Glutamatergic neuron (in vitro differentiated cells): Measurements from ENCODE around the gene LIPT2. TPM values are rescaled to one million over a fixed set of nuclear protein-coding genes. Genes with fewer than 3 reads are reported as not detected.

ENCODE experiments used
- DNase-seq: peaks from one replicate; pipeline ENCODE4 v3.0.0; 2022
- H3K27ac Mint-ChIP-seq: one replicate; pipeline ENCODE4 v1.8.0; 2020; ENCODE audit warnings: mild to moderate bottlenecking, mixed read lengths, inconsistent platforms; ENCODE audit not compliant: unreplicated experiment
- H3K27me3 Mint-ChIP-seq: one replicate; pipeline ENCODE4 v1.8.0; 2020; ENCODE audit warnings: mild to moderate bottlenecking, moderate library complexity, mixed read lengths, inconsistent platforms; ENCODE audit not compliant: unreplicated experiment
- H3K36me3 Mint-ChIP-seq: one replicate; pipeline ENCODE4 v1.8.0; 2020; ENCODE audit warnings: mild to moderate bottlenecking, mixed read lengths, inconsistent platforms; ENCODE audit not compliant: unreplicated experiment
- H3K4me1 Mint-ChIP-seq: one replicate; pipeline ENCODE4 v1.8.0; 2020; ENCODE audit warnings: mild to moderate bottlenecking, low read depth, mixed read lengths, inconsistent platforms; ENCODE audit not compliant: unreplicated experiment
- H3K4me3 Mint-ChIP-seq: one replicate; pipeline ENCODE4 v1.8.0; 2020; ENCODE audit warnings: mild to moderate bottlenecking, mixed read lengths, inconsistent platforms; ENCODE audit not compliant: unreplicated experiment
- H3K9me3 Mint-ChIP-seq: one replicate; pipeline ENCODE4 v1.8.0; 2020; ENCODE audit warnings: mild to moderate bottlenecking, moderate library complexity, mixed read lengths, inconsistent platforms; ENCODE audit not compliant: unreplicated experiment
- CTCF ChIP-seq: fragments of 200-600 bp; sonication (generic); IDR thresholded peaks from one replicate; pipeline ENCODE4 v1.5.0; 2021; ENCODE audit not compliant: partially characterized antibody, unreplicated experiment
- total RNA-seq: library from RNA; stranded (reverse); fragmentation: NEBNext Ultra II Directional; extraction: Animal tissue kit (Norgen Biotek cat#: 25700); gene quantifications from one replicate; pipeline ENCODE4 v1.2.1, GENCODE V29; 2021; ENCODE audit not compliant: unreplicated experiment

LIPT2 gene
- total RNA-seq, 1 donor from 2014 or later, result 2.5 TPM

- Mint-ChIP-seq H3K36me3 (no peaks in the 10 kb centered on the region), H3K4me3 (no peak overlapping the region), H3K27ac (no peak overlapping the region), H3K4me1 (no peaks in the 10 kb centered on the region), H3K27me3 (peaks cover 4% of the 10 kb centered on the region), H3K9me3 (no peaks in the 10 kb centered on the region)
- no peak for DNase-seq
- no peak for TF ChIP-seq CTCF
These were observed 17.0 kb downstream of the LIPT2 start for GRCh38 chr11:74476536-74476935.

GRCh38 chr11:74474316-74474715, 19.2 kb downstream of the LIPT2 start:
- H3K9me3 Mint-ChIP-seq, result peaks cover 1% of the 10 kb centered on the region
- no peak for DNase-seq
- peaks cover 4% of the 10 kb centered on the region for H3K36me3 Mint-ChIP-seq
- TF ChIP-seq CTCF, result no peak
- H3K4me1 Mint-ChIP-seq, result no peaks in the 10 kb centered on the region
- no peak overlapping the region for H3K4me3 Mint-ChIP-seq
- no peak overlapping the region for H3K27ac Mint-ChIP-seq
- H3K27me3 Mint-ChIP-seq, result peaks cover 7% of the 10 kb centered on the region

- DNase-seq, result no peak
- H3K9me3 Mint-ChIP-seq, result peaks cover 1% of the 10 kb centered on the region
These were observed 19.9 kb downstream of the LIPT2 start for GRCh38 chr11:74473382-74474173.

GRCh38 chr11:74471668-74472429, 21.7 kb downstream of the LIPT2 start:
- TF ChIP-seq CTCF, result no peak
- Mint-ChIP-seq H3K27me3 (peaks cover 11% of the 10 kb centered on the region), H3K36me3 (peaks cover 4% of the 10 kb centered on the region), H3K27ac (no peak overlapping the region), H3K4me3 (no peak overlapping the region), H3K9me3 (peaks cover 7% of the 10 kb centered on the region), H3K4me1 (no peaks in the 10 kb centered on the region)
- DNase-seq, result no peak

More at GRCh38 chr11:74473382-74474173, 19.9 kb downstream of the LIPT2 start:
- H3K4me3 Mint-ChIP-seq, result no peak overlapping the region
- H3K27me3 Mint-ChIP-seq, result peaks cover 7% of the 10 kb centered on the region
- H3K27ac Mint-ChIP-seq, result no peak overlapping the region
- no peaks in the 10 kb centered on the region for H3K4me1 Mint-ChIP-seq
- TF ChIP-seq CTCF, result no peak
- peaks cover 4% of the 10 kb centered on the region for H3K36me3 Mint-ChIP-seq

GRCh38 chr11:74471037-74471436, 22.5 kb downstream of the LIPT2 start:
- Mint-ChIP-seq H3K4me3 (no peak overlapping the region), H3K27ac (no peak overlapping the region), H3K27me3 (peaks cover 15% of the 10 kb centered on the region), H3K36me3 (peaks cover 4% of the 10 kb centered on the region), H3K9me3 (peaks cover 7% of the 10 kb centered on the region), H3K4me1 (no peaks in the 10 kb centered on the region)
- TF ChIP-seq CTCF, result no peak
- no peak for DNase-seq
